Skeletal muscle satellite cell (primary cell): Measurements from ENCODE around the gene CBX4.

Source experiments
- H3K27me3 ChIP-seq: 2 replicates; pipeline ENCODE4 v1.7.0; 2013; ENCODE audit warnings: low read length; ENCODE audit not compliant: control insufficient read depth, insufficient read depth
- H3K36me3 ChIP-seq: 2 replicates; pipeline ENCODE4 v1.7.0; 2013; ENCODE audit warnings: mild to moderate bottlenecking, control low read depth, low read length; ENCODE audit not compliant: insufficient read depth
- H3K4me1 ChIP-seq: 2 replicates; pipeline ENCODE4 v1.7.0; 2013; ENCODE audit warnings: low read length; ENCODE audit not compliant: control insufficient read depth, insufficient read depth
- H3K4me2 ChIP-seq: 2 replicates; pipeline ENCODE4 v1.7.0; 2013; ENCODE audit warnings: mild to moderate bottlenecking, low read length
- H3K4me3 ChIP-seq: 2 replicates; pipeline ENCODE4 v1.7.0; 2013; ENCODE audit warnings: low read length
- H3K9ac ChIP-seq: 2 replicates; pipeline ENCODE4 v1.7.0; 2013; ENCODE audit warnings: mild to moderate bottlenecking, low read depth, low read length, moderate library complexity
- H3K9me3 ChIP-seq: replicated peaks from 2 replicates; pipeline ENCODE4 v1.7.0; 2013; ENCODE audit warnings: mild to moderate bottlenecking, control low read depth, low read length

The CBX4 gene

GRCh38 chr17:79790805-79791734, 48.2 kb downstream of the CBX4 start:
- H3K4me2 ChIP-seq, result no peak overlapping the region
- no peak overlapping the region for H3K4me3 ChIP-seq
- H3K36me3 ChIP-seq, result no peaks in the 10 kb centered on the region
- H3K9ac ChIP-seq, result no peak overlapping the region
- H3K4me1 ChIP-seq, result peaks cover 24% of the 10 kb centered on the region
- no peaks in the 10 kb centered on the region for H3K9me3 ChIP-seq
- H3K27me3 ChIP-seq, result peaks cover 36% of the 10 kb centered on the region

DNA sequence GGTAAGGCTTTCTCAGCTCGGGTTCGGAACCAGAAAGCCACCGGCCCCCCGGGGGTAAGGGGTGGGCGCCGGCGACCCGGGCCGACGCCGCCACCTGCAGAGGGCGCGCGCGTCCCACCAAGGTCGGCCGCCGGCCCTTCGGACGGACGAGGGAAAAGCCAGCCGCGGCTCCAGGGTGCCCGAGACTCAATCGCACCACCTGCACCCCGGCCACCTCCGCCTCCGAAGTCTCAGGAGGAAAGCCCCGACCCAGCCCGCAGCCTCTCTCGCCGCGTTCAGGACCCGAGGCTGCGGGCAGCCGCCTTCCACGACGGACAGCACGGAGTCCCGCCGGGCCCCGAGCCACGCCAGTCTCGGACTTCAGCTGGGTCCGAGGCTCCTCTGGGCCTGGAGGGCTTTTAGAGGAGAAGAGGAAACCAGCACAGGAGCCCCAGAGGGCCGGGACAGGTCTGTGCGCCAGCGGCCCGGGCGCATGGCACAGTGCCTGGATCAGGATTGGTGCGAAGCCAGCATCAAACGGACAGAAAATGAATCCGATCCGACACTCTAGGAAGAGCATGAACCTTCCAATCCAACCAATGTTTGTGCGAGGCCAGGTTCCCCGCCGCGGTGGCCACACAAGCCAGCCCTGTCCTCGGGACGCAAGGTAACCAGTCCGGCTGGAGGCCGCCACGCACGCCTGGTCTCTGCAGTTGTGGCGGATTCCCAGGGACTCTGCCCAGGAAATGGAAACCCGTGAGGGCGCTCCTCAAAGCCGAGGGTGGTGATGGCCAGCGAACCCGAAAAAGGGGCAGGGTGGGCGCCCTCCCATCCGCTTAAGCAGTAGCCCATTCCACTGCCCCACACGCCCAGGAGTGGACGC, 49.1 kb downstream of the CBX4 start:
- no peak overlapping the region for H3K4me3 ChIP-seq
- H3K9ac ChIP-seq, result no peak overlapping the region
- peak overlapping the region; percentile 73 for H3K4me2 ChIP-seq
- no peaks in the 10 kb centered on the region for H3K36me3 ChIP-seq
- H3K4me1 ChIP-seq, result peaks cover 20% of the 10 kb centered on the region
- no peaks in the 10 kb centered on the region for H3K9me3 ChIP-seq
- peaks cover 36% of the 10 kb centered on the region for H3K27me3 ChIP-seq

DNA sequence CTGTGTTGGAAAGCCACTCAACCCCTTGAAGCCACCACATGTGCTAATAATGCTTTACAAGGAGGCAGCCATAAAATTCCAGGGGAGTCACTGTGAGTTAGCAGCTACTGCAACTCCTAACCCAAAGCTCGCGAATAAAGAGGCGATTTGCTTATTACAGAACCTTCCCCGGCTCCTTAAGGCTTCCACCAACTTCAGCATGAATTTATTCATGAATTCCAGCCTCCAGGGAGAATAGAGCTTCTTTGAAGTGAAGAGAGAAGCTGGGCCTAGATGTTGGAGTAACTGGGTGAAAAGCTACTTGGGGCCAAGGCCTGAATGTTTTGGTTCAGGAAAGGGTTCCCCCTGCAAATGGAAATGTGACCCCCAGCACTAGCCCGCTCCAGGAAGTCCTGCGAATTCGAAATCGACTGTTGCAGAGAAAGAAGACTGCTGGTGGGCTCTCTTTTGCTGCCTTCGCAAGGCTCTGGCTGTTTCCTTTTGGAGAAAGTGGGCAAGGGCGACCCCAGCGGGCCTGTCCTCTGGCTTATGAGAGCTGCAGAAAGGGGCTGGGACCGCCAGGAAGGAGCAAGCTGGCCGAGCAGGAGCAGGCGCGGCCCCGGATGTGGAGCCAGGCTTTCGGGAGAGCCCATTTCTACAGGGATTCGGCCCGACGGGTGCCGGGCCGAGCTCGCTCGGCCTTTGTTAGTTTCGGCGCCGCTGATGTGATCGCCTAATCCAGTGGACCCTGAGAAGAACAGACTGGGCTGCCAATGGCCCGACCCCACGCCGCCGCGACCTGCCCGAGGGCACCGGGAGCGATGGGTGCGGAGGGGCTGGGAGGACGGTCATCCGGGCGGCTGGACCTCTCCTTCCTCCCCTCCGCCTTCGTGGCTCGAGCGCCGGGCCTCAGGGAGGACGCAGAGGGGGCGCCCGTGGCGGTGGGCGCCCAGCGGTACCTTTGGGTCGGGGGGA, 50.0 kb downstream of the CBX4 start:
- no peak overlapping the region for H3K9ac ChIP-seq
- no peak overlapping the region for H3K4me3 ChIP-seq
- peak overlapping the region; percentile 73 for H3K4me2 ChIP-seq
- H3K27me3 ChIP-seq, result peaks cover 36% of the 10 kb centered on the region
- H3K9me3 ChIP-seq, result no peaks in the 10 kb centered on the region
- H3K4me1 ChIP-seq, result peaks cover 20% of the 10 kb centered on the region
- H3K36me3 ChIP-seq, result no peaks in the 10 kb centered on the region

- no peak overlapping the region for H3K9ac ChIP-seq
- H3K9me3 ChIP-seq, result no peaks in the 10 kb centered on the region
- H3K4me2 ChIP-seq, result no peak overlapping the region
- peaks cover 14% of the 10 kb centered on the region for H3K4me1 ChIP-seq
- H3K27me3 ChIP-seq, result peaks cover 36% of the 10 kb centered on the region
- H3K36me3 ChIP-seq, result no peaks in the 10 kb centered on the region
- no peak overlapping the region for H3K4me3 ChIP-seq
Measured at GRCh38 chr17:79788455-79788854, 50.8 kb downstream of the CBX4 start.

DNA sequence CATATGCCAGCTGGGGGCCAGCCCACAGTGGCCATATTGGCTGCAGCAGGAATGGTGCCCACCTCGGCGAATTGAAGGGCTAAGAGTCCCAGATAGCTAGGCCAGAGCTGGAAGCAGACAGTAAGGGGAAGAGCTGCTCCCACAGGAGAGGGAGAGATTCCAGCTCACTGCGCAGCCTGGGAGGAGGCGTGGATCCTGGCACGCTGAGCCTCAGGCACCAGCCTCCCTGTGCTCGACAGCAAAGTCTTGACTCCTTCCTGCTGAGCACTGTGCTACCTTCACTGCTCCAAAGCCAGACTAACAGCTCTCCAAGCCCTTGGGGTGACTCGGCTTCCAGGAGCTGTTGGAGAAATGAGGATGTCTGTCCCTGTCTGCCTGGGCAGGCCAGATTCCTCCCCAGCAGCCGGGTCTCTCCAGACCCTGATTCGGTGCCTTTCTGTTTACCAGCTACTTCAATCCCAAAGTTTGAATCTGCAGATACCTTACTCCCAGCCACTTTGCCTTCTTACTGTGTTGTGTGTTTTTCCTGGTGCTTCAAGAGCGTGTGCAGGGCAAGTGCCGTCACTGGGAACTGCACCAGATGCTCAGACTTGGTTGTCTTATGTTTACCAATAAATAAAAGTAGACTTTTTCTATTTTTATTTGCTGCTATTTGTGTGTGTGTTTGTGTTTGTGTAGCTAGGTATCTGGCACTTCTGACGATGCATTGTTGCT, 52.2 kb downstream of the CBX4 start:
- H3K9me3 ChIP-seq, result no peaks in the 10 kb centered on the region
- peaks cover 32% of the 10 kb centered on the region for H3K27me3 ChIP-seq
- peaks cover 6% of the 10 kb centered on the region for H3K4me1 ChIP-seq
- no peak overlapping the region for H3K4me3 ChIP-seq
- no peak overlapping the region for H3K9ac ChIP-seq
- no peak overlapping the region for H3K4me2 ChIP-seq
- no peaks in the 10 kb centered on the region for H3K36me3 ChIP-seq

GRCh38 chr17:79785900-79786810, 53.1 kb downstream of the CBX4 start:
- no peak overlapping the region for H3K4me3 ChIP-seq
- H3K9ac ChIP-seq, result no peak overlapping the region
- no peak overlapping the region for H3K4me2 ChIP-seq
- H3K27me3 ChIP-seq, result peaks cover 23% of the 10 kb centered on the region
- no peaks in the 10 kb centered on the region for H3K36me3 ChIP-seq
- H3K4me1 ChIP-seq, result peaks cover 6% of the 10 kb centered on the region
- H3K9me3 ChIP-seq, result no peaks in the 10 kb centered on the region

DNA sequence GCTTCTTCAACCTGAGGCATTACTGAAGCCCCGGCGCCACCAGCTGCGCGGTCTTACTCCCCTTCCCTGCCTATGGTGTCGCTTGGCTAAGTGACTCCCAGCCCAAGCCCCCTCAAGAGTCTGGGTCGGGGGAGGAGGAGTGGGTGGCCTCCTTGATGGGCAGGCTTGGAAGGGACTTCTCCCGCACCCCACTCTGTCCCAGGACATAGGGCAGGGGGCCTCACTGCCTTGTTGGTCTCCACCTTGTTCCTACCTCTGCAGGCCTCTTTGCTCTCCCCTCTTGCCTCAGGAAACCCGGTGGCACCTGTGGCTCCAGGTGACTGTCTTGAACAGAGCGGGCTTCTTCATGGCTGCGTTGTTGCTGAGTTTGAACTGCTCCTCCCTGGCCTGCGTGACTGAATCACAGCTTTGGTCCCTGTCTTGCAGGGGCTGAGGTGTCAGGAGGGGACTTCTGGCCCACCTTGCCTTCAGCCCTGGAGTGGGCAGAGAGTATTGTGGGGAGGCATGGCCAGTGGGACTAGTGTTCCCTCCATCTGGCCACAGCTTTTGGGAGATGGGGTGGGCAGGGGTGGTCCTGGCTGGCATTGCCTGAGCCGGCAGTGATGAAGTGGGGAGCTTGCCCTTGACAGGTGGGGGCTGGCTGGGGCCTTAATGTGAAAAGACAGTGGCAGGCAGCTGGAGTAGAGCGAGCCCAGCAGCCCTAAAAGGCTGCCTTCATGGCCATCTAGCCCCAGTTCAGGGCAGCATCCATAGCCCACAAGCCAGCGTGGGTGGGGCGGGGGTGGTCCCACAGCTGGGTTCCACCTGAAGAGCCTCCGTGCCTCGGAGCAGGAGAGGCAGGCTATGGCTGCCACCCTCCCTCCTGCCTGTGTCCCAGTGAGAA, 54.0 kb downstream of the CBX4 start:
- H3K27me3 ChIP-seq, result peaks cover 14% of the 10 kb centered on the region
- H3K4me1 ChIP-seq, result peaks cover 3% of the 10 kb centered on the region
- no peak overlapping the region for H3K4me2 ChIP-seq
- H3K9ac ChIP-seq, result no peak overlapping the region
- H3K36me3 ChIP-seq, result no peaks in the 10 kb centered on the region
- H3K4me3 ChIP-seq, result no peak overlapping the region
- no peaks in the 10 kb centered on the region for H3K9me3 ChIP-seq

- Histone ChIP-seq H3K9me3 (no peaks in the 10 kb centered on the region), H3K36me3 (no peaks in the 10 kb centered on the region), H3K4me3 (no peak overlapping the region), H3K9ac (no peak overlapping the region), H3K4me1 (peaks cover under 1% of the 10 kb centered on the region), H3K27me3 (peaks cover 7% of the 10 kb centered on the region), H3K4me2 (no peak overlapping the region)
Measured at GRCh38 chr17:79784353-79785016, 54.8 kb downstream of the CBX4 start.

GRCh38 chr17:79783891-79784290, 55.3 kb downstream of the CBX4 start:
- H3K27me3 ChIP-seq, result peaks cover 1% of the 10 kb centered on the region

More at GRCh38 chr17:79783891-79784290, 55.3 kb downstream of the CBX4 start:
- no peak overlapping the region for H3K9ac ChIP-seq
- no peak overlapping the region for H3K4me3 ChIP-seq
- no peaks in the 10 kb centered on the region for H3K36me3 ChIP-seq
- no peak overlapping the region for H3K4me2 ChIP-seq
- H3K9me3 ChIP-seq, result no peaks in the 10 kb centered on the region
- peaks cover 6% of the 10 kb centered on the region for H3K4me1 ChIP-seq
